GM18526 (cell line): ENCODE data around the gene SHB.

Experiments used
- POLR2A ChIP-seq: IDR thresholded peaks from 3 replicates; pipeline ENCODE4 v1.6.1; 2011; ENCODE audit not compliant: insufficient read length; ENCODE audit errors: extremely low read depth

SHB gene

GRCh38 chr9:37873955-37874354 is 195.1 kb downstream of the SHB start:
- no peak for TF ChIP-seq POLR2A

DNA sequence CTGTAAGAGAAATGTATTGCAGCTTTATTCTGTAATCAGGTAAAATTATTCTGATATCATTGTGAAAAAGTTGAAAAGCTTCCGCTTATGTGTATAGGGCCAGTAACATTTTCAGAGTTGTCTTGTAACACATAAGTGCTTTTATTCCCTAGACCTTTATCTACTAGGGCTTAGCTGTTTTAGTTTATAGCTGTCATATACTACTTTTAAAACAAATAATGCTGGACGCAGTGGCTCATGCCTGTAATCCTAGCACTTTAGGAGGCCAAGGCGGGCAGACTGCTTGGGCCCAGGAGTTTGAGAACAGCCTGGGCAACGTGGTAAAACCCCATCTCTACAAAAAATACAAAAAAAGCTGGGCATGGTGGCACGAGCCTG is 198.2 kb downstream of the SHB start:
- no peak for TF ChIP-seq POLR2A

DNA sequence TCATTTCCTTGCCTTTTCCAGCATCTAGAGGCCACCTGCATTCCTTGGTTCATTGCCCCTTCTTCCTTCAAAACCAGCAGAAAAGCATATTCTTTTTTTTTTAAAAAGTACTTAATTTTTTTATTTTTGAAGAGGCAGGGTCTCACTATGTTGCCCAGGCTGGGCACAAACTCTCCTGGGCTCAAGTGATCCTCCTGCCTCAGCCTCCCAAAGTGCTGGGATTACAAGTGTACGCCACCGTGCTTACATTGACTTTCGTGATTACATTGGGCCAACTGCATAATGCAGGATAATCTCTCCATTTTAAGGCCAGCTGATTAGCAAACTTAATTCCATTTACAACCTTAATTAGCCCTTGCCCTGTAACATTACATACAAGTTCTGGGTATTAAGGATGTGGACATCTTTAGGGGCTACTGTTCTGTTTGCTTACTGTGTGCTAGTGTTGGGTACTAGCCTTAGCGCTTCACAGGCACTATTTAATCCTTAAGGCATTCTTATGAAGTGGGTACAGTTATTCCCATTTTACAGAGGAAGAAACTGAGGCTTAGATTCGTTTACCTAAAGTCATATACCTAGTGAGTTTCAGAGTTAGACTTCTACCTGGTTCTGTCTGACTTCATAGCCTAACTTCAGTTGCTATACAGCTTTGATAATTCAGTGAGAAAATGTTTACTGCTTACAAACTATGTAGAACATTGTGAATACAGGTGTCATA is 198.8 kb downstream of the SHB start:
- no peak for TF ChIP-seq POLR2A
